Activated CD8-positive, alpha-beta memory T cell treated with anti-CD3 and anti-CD28 coated beads, Interleukin-2, amount 50 U/mL, for 24 hours (primary cell): ENCODE measurements around the gene TRAPPC6A.
"Not testable (repeated sequence)": the region's sequence is repeated elsewhere in the genome, so short reads cannot be mapped to it uniquely, and the experiment has no call there.

Experiments used
- DNase-seq: peaks from one replicate; pipeline ENCODE4 v3.0.0-alpha.2; 2020; ENCODE audit errors: extremely low read depth

TRAPPC6A gene

DNA sequence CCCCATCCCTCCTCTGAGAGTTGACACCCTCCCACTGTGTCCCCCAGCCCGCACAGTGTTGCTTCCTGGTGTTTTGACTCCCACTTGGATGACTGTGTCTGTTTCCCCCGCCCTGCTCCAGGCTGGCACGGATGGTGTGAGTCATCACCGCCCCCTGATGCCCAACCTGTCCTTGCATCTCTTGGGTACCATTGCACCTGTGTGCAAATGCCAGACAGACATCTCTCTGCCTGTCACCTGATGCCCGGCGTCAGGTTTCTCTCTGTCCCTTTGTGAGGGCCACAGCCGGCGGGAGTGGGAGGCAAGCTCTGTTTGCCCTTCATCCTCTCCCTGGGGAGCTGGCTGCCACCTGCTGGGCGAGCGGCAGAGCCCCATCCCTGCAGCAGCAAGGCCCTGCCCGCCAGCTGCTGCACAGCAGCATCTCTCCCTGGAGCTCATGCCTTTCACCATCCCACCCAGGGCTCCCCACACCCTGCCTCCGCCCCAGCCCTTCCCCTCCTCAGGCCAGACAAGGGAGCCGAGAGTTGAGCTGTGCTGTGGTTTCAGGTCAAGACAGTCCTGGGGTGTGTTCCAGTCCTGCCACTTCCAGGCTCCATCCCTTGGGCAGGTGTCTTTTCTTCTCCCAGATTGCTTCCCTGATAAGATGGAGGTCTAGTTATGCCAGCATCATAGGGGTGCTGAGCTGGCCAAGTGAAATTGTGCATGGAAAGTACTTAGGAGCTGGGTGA is 47.0 kb downstream of the TRAPPC6A start:
- DNase-seq = no peak

DNA sequence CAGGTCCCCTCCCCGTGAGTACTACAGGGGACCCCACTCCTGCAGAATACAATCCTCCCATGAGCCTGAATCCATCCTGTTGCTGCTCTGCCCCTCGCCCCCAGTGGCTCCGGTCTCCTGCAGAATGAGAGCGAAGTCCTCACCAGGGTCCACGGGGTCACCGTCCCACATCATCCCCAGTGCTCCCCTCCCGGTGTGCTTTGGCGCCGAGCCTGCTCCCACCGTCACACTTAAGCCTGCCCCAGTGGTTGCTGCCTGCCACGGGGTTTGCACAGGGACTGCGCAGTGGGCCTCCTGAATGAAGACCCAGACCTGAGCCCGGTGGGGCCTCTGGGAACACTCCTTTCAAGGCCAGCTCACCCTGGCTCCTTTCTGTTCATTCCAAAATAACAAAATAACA is 47.8 kb downstream of the TRAPPC6A start:
- no peak for DNase-seq

DNA sequence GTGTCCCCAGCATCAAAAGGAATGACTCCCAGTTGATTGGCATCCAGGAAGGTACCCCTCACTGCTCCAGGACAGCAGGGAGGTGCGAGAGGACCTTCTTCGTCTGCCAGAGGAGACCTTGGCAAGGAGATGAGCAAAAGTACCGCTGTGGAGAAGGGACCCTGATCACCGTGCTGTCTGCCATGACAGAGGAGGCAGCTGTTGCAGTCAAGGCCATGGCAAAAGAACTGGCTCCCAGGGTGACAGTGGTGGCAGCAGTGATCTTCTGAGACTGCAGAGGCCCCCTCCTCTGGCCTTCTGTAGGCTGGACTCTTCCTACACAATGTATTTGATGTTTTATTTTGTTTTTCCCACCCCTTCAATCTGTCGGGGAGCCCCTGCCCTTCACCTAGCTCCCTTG is 49.2 kb downstream of the TRAPPC6A start:
- no peak for DNase-seq

DNA sequence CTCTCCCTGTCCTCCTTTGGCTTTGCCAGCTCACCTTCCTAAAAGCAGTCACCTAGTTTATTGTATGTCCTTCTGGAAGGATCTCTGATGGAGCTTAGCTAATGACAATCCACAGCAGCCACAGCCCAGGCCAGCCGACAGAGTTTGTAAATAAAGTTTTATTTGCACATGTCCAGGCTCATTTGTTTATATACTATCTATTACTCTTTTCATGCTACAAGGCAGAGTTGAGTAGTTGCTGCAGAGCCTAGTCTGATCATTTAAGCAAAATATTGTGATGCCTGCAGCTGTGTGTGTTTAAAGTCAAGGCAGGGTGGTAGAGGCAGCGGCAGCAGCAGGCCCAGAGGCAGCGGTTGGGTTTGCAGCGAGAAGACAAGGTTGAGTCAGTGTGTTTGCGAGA is 49.9 kb downstream of the TRAPPC6A start:
- no peak for DNase-seq

DNA sequence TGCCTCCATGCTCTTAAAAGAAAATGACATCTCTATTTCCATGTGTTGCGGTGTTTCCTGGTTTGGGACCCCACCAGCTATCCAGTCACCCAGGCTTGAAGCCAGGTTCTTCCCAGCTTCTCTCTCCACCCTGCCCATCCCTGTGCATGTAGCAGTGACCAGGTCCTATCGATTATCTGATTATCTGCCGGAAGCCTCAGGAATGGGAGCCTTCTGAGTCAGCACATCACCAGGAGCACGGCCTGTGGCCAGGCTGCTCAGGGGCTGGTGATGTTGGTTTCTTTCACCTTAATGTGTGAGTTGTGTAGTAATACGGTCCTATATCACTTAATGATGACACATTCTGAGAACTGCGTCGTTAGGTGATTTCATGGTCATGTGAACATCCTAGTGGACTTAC is 51.4 kb downstream of the TRAPPC6A start:
- no peak for DNase-seq

DNA sequence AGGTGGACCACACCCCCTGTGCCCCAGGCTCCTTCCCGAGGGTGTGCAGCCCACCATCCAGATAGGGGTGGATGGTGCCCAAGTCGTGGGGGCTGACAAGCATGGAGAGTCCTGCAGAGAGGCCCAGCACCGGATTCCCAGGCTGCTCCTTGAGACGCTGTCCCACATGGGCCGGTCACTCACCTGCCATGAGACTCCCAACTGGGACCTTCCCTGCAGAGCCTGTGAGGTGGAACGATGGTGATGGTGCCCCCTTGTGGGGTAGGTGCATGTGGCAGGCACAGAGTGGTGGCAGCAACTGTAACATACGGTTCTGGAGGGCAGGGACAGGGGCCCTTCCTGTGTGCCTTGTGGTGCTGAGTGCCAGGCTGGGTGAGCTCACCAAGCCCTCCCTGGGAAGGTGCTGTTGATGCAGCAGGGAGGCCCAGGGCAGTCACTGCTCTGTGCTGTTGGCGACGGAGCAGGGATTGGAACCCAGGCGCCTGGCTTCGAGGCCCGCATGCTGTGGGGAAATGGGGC is 52.0 kb downstream of the TRAPPC6A start:
- peak; percentile 27 for DNase-seq

DNA sequence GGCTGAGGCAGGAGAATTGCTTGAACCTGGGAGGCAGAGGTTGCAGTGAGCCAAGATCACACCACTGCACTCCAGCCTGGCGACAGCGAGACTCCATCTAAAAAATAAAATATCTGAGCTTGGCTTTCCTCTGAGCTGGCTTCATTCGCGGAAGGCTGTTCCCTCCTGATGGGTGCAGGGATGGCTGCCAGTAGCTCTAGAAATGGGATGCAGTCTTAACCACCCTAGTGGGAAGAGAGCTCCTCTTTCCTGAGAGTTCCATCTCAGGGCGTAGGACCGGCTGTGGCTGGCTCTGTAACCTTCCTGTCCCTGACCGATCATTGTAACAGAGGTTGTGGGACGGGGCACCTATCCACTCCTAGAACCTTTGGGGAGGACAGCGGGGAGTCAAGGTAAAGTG is 52.7 kb downstream of the TRAPPC6A start:
- DNase-seq = no peak

DNA sequence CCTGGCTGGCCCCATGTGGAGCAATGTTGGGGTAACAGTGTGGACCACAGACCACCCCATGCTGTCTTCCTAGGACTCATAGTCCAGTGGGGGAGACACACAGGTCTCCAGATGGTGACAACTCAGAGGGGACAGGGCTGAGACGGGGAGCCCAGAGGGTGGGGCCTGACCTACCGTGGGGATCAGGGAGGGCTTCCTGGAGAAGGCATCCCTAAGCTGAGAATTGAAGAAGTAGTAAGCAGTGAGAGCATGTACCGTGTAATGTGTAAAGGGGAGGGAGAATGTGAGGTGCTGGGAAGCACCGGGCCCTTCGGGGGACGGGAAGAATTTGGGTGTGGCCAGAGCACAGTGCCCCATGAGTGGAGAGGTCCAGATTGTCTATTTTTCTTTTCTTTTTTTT is 54.0 kb downstream of the TRAPPC6A start:
- DNase-seq = no peak

DNA sequence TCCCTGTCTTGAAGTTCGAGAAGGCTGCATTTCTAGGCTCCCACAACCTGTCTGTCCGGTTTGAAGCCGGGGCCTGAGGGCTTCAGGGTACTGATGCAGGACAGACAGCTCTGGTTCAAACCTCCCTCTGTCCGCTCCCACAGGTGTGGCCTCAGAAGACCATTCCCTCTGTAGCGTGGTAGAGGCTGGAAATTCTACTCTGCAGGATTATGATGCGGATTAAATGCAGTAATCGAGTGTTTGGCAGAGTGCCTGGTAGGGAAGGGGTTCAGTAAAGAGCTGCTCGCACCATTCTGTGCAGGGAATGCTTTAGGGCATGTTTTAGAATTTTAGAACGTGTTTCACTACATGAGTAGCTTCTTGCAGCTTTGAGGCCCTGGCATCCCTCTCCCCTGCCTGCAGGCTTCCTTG is 54.6 kb downstream of the TRAPPC6A start:
- DNase-seq = no peak

DNA sequence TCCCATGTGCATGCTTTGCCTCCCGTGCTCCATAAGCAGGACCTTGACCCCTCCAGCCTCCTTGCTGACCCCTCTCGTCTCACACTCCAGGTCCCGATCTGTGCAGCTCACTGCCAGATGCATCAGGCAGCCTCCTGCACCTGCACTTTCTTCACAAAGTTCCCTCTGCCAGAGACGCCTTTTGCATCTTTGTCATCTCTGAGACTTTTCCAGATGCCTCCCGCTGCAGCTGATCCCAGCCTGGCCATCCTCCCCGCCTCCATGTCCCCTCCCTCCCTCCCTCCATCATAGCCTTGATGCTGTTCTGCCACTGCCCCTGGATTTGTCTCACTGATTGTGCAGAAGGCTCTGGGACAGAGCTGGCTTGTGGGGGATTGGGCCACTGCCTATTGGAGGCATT is 55.2 kb downstream of the TRAPPC6A start:
- DNase-seq = no peak

DNA sequence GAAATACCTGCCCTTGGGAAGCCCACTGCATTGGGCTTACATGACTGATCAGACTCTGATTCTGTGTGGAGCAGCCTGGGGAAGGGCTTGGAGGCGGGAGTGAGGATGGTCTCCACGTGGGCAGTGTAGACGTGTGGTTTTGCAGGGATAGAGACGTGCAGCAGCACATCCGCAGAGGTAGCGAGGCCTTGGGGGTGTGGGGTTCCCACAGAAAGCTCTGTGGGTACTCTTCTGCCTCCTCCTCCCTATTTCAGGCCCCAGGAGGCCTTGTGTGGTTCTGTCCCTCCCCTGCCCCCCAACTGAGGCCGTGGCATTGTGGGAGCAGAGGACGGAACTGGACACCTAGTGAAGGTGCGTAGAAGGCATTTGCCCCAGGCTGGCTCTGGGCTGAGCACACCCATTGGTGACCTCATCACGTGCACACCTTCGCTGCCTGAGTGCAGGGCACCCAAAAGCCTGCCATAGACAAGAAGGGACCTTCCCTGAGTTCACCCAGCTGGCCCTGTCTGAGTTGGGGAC is 56.2 kb downstream of the TRAPPC6A start:
- DNase-seq = no peak

DNA sequence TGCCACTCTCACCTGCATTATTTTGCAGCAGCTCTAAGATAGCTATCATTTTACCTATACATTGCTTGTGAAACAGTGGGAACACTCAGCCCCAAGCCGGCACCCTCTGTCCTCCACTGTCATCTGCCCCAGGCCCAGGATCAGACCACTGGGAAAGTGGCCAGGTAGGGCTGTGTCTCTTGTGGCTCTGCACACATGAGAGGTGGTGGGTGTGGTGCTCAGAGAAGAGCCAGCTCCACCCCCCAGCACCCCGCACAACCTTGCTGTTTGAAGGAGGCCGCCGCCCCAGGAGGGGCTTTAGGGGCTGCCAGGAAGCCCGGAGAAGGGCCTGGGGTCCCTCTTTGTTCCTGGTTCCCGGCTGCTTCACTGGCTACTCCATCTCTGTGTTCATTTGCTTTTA is 58.5 kb downstream of the TRAPPC6A start:
- no peak for DNase-seq

DNA sequence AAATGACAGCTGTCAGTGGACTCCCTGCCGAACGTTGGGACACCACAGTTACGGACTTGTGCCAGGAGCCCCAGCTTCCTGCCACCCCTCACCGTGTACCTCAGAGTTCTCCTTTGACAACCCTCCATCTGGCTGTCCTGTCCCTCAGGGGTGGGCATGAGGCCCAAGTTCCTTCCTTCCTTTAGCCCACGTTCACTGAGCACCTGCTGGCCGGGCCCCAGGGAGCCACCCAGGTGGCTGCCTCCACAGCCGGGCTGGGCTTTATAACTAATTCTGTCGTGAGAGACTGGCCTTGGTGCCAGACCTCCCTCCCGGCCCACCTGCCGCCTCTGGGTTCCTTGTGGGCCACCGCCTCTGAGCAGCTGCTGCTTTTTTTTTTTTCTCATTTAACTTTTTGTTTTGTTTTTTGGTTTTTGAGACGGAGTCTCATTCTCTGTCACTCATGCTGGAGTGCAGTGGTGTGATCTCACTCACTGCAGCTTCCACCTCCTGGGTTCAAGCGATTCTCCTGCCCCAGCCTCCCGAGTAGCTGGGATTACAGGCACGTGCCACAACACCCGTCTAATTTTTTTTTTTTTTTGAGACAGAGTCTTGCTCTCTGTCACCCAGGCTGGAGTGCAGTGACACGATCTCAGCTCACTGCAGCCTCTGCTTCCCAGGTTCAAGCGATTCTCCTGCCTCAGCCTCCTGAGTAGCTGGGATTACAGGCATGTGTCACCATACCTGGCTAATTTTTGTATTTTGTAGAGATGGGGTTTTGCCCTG is 59.3 kb downstream of the TRAPPC6A start:
- DNase-seq = not testable (repeated sequence)

DNA sequence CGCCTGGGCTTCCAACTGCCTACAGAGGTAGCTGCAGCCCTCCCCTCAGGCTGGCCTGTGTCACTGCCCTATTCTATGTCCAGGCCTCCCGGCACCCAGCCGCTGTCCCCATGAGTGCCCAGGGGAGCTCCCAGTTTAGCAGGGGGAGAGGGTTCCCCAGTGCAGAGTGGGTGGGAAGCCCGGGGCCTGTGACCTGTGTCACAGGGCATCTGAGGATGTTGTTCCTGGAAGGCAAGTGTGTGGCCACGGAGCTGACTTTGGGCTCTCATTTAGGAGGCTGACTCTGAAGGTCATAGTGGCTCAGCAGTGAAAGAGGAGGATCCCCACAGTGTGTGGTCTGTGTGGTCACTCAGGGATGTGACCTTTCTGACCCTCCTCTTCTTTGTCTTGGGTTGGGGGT is 59.9 kb downstream of the TRAPPC6A start:
- DNase-seq = no peak

DNA sequence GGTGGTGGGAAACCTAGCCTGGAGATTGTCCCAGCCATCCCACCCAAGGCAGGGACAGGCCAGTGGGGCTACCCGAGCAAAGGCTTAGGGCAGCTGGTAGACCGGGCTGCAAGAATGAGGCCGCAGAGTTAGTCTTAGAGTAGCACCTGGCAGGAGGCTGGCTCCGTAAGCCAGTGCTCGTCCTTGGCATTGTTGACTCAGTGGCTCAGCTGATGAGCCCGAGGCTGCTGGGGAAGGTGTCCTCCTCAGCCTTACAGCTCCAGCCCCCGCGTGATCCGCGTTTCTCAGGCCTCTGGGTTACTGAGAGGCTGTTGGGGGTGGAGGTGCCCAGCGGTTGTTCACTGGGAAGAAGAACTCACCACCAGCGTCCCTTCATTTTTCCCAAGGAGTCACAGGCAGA is 60.4 kb downstream of the TRAPPC6A start:
- no peak for DNase-seq

DNA sequence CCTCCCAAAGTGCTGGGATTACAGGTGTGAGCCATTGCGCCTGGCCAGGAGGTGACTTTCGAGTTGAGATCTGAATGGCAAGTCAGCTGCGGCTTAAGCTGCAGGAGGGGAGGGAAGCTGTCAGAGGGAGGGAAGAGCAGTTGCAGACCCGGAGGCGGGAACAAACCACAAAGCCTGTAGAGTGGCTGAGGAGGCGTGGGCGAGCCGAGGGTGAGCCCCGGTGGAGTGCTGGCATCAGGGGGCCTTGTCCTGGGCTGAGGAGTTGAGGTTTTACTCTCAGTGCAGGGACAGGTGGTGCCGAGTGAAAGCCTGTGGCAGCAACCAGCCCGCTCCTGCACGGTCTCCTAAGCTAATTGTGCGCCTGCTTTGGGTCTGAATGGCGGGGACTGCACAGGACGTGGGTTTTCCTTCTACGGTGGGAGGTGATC is 60.9 kb downstream of the TRAPPC6A start:
- peak; percentile 37 for DNase-seq

DNA sequence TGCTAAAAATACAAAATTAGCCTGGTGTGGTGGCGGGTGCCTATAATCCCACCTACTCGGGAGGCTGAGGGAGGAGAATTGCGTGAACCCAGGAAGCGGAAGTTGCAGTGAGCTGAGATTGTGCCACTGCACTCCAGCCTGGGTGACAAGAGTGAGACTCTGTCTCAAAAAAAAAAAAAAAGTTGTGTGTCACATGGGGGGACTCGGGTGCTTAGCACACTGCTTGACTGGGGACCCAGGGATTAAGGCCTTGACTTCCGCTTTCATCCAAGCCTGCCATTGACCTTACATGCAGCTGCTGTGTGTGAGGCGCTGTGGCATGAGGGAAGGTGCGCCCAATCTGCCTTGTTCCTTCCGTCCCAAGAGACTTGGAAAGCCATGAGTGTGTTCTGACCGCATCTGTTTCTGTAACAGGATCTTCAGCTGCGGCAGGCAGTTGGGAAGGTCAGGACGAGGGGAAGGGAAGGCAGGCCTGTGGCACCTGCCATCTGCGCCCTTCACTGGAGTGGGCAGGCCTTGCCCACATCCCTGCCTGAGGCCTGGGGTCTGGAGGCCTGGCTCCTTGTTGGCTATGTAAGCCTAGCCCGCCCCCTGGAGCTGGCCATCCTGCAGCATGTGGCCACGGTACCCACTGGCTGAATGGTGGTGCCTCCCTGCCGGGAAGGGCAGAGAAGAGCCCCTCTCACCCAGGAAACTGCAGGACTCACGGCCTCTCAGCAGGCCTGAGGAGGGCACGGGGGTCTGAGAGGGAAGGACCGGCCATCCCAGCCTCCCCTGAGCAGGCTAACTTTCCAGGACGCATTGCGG is 62.0 kb downstream of the TRAPPC6A start:
- no peak for DNase-seq

DNA sequence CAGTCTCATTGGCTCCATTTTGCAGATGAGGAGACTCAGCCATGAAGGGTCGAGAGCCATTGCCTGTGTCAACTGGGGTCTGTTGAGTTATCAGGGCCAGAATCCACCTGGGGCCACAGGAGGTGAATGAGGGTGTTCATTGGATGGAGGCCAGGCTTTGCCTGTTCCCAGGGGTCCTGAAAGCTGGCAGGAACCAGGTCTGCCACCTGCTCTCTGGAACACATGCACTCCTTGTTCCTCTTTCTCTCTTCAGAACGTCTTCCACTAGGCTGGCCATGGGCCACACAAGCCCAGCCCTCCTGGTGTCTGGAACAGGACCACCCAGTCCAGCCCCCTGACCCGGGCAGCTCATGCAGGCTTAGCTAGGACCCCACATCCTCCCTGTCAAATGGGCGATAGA is 63.9 kb downstream of the TRAPPC6A start:
- DNase-seq = no peak

DNA sequence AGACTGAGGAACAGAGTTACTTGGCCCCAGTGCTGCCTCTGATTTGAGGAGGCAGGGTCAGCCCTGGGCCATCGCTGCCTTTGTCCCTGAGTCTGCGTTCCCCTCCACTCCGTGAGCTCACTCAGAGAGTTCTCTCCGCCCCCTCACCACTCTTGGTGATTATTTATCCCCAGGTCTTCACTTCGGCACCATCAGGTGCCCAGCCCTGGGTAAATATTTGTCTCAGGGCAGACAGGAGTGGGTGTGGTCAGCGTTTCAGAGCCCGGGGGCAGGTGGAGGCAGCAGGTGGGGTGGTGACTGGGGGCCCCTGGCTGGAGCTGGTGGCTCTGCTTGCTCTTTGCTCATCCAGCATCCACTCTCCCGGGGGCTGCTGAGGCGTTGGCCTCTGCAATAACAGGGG is 64.4 kb downstream of the TRAPPC6A start:
- DNase-seq = no peak
